ENCODE measurements around the gene CAPS. TPM values are rescaled to one million over a fixed set of nuclear protein-coding genes. Genes with fewer than 3 reads are reported as not detected.
"Not testable (repeated sequence)": the region's sequence is repeated elsewhere in the genome, so short reads cannot be mapped to it uniquely, and the experiment has no call there.

CAPS gene
- total RNA-seq, 1 experiment from 2014 or later, result 0.73 TPM

DNA sequence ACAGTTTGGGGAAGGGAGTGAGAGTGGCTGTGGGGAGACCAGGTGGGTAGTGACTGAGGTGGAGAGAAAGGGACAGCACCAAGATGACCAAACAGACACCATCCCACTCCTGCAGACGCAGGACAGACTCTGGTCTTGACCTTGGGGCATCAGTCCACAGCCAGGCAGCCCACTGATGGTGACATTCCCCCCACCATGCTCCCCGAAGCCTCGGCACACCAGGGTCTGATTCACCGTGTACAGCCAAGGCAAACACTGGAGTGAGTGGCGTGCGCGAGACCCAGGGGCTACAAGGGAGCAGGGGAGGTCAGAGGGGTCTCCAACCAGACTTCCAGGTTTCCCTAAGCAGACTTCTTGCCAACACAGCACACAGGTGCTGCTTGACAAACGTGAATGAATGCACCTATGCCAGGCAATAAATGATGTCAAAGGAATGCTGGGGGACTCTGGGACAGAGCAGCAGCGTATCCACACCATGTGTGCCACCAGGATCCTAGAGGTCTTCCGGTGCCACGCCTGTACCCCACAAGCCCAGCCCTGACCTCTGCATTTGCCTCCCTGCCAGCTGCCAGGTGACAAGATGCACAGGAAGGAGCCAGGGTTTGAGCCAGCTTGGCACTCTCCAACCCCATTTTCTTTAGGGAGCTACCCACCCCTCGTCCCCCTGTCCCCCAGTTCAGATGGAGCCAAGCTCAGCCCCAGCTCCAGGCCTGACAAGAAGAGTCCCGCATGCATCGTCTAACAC lies 45.4 kb downstream of the CAPS start:
- Histone ChIP-seq H3K27ac (no peak overlapping the region), H3K9me3 (replicated peaks) (no peaks in the 10 kb centered on the region), H3K4me3 (no peak overlapping the region), H3K4me1 (peaks cover 27% of the 10 kb centered on the region), H3K36me3 (no peaks in the 10 kb centered on the region), H3K27me3 (no peaks in the 10 kb centered on the region)
- no peak for DNase-seq

- H3K36me3 ChIP-seq, result peaks cover 3% of the 10 kb centered on the region; the same call in 1 of the 2 replicates
- DNase-seq, result no peak
- H3K9me3 ChIP-seq (replicated peaks), result no peaks in the 10 kb centered on the region
- no peaks in the 10 kb centered on the region for H3K27me3 ChIP-seq
- H3K27ac ChIP-seq, result no peak overlapping the region
- peaks cover 21% of the 10 kb centered on the region for H3K4me1 ChIP-seq
- no peak overlapping the region for H3K4me3 ChIP-seq
Measured at GRCh38 chr19:5960005-5961001, 46.2 kb downstream of the CAPS start.

- Histone ChIP-seq H3K27ac (peak overlapping the region; percentile 16; the same call in 1 of the 2 replicates), H3K4me1 (peaks cover 15% of the 10 kb centered on the region)
- H3K4me3 ChIP-seq; DNase-seq; H3K9me3 ChIP-seq (replicated peaks); H3K36me3 ChIP-seq; H3K27me3 ChIP-seq: not testable (repeated sequence)
Measured at GRCh38 chr19:5961641-5961968, 47.6 kb downstream of the CAPS start.

GRCh38 chr19:5961969-5962945 lies 48.2 kb downstream of the CAPS start:
- Histone ChIP-seq H3K27ac (peak overlapping the region; percentile 16; the same call in 1 of the 2 replicates), H3K27me3 (no peaks in the 10 kb centered on the region), H3K4me1 (peaks cover 15% of the 10 kb centered on the region), H3K9me3 (replicated peaks) (no peaks in the 10 kb centered on the region), H3K4me3 (no peak overlapping the region), H3K36me3 (peaks cover 7% of the 10 kb centered on the region; the same call in 1 of the 2 replicates)
- DNase-seq, result peak; percentile 81 to 88

DNA sequence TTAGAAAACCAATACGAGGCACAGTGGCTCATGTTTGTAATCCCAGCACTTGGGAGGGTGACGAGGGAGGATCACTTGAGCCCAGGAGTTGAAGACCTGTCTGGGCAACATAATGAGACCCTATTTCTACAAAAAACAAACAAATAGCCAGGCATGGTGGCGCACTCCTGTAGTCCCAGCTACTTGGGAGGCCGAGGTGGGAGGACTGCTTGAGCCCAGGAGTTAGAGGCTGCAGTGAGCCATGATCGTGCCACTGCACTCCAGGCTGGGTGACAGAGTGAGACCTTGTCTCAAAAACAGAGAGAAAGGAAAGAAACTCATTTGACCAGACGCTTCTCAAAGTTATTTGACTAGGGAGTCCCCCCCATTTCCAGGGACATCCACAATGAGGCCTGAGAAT lies 49.2 kb downstream of the CAPS start:
- not testable (repeated sequence) for H3K9me3 ChIP-seq (replicated peaks); H3K27ac ChIP-seq; H3K4me3 ChIP-seq; DNase-seq; H3K27me3 ChIP-seq
- peaks cover 17% of the 10 kb centered on the region for H3K4me1 ChIP-seq
- H3K36me3 ChIP-seq, result peaks cover 15% of the 10 kb centered on the region; the same call in 1 of the 2 replicates

DNA sequence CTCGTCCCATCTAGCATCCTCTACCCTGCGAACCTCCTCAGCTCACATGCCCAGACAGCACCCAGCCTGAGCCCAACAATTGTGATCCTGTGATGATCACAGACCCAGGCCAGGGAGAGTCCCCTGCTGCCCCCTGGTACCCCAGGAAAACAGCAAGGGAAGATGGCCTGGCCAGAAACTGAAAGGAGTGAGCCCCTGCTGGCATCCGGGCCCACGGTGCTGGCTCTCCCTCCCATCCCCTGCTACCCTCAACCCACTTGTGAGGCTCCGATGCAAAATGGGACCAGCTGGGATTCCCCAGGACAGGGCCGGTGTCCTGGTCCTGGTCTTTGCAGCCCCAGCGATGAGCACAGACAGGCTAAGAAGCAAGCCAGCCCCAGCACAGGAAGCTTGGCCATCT lies 49.8 kb downstream of the CAPS start:
- no peak for DNase-seq
- Histone ChIP-seq H3K27ac (no peak overlapping the region), H3K4me3 (no peak overlapping the region), H3K4me1 (peaks cover 17% of the 10 kb centered on the region), H3K27me3 (no peaks in the 10 kb centered on the region), H3K9me3 (replicated peaks) (no peaks in the 10 kb centered on the region), H3K36me3 (peaks cover 16% of the 10 kb centered on the region; the same call in 1 of the 2 replicates)

- no peak for DNase-seq
- H3K4me3 ChIP-seq, result no peak overlapping the region
- no peak overlapping the region for H3K27ac ChIP-seq
- no peaks in the 10 kb centered on the region for H3K9me3 ChIP-seq (replicated peaks)
- peaks cover 16% of the 10 kb centered on the region; the same call in 1 of the 2 replicates for H3K36me3 ChIP-seq
- H3K4me1 ChIP-seq, result peaks cover 17% of the 10 kb centered on the region
- H3K27me3 ChIP-seq, result no peaks in the 10 kb centered on the region
Measured at GRCh38 chr19:5964816-5965565, 50.9 kb downstream of the CAPS start.

Other genes with a start within 250 kb of the CAPS start
- gene MICOS13, start 233.7 kb upstream of the CAPS start, total RNA-seq (2014; rRNA removed; shearing (Covaris generic)), result 33.0 and 45.6 TPM in 2 replicates
- 0.89 and 1.3 TPM in 2 replicates for gene HSD11B1L, start 233.2 kb upstream of the CAPS start, total RNA-seq (2014; rRNA removed; shearing (Covaris generic))
- 510 and 695 TPM in 2 replicates for gene RPL36, start 224.0 kb upstream of the CAPS start, total RNA-seq (2014; rRNA removed; shearing (Covaris generic))
- gene LONP1, start 194.1 kb upstream of the CAPS start, total RNA-seq (2014; rRNA removed; shearing (Covaris generic)), result 53.5 and 54.0 TPM in 2 replicates
- not detected in 2 replicates for gene CATSPERD, start 193.6 kb upstream of the CAPS start, total RNA-seq (2014; rRNA removed; shearing (Covaris generic))
- 1.7 and 2.1 TPM in 2 replicates for gene PRR22, start 129.5 kb upstream of the CAPS start, total RNA-seq (2014; rRNA removed; shearing (Covaris generic))
- gene DUS3L, start 123.1 kb upstream of the CAPS start, total RNA-seq (2014; rRNA removed; shearing (Covaris generic)), result 28.2 and 29.1 TPM in 2 replicates
- 21.5 and 23.6 TPM in 2 replicates for gene NRTN, start 109.2 kb upstream of the CAPS start, total RNA-seq (2014; rRNA removed; shearing (Covaris generic))
- gene FUT6, start 74.6 kb upstream of the CAPS start, total RNA-seq (2014; rRNA removed; shearing (Covaris generic)), result 2.0 TPM in 2 replicates
- 21.9 and 23.9 TPM in 2 replicates for gene FUT3, start 62.8 kb upstream of the CAPS start, total RNA-seq (2014; rRNA removed; shearing (Covaris generic))
- 0.61 and 0.94 TPM in 2 replicates for gene FUT5, start 43.7 kb upstream of the CAPS start, total RNA-seq (2014; rRNA removed; shearing (Covaris generic))
- 245 and 307 TPM in 2 replicates for gene NDUFA11, start 10.5 kb upstream of the CAPS start, total RNA-seq (2014; rRNA removed; shearing (Covaris generic))
- gene VMAC, start 9.4 kb upstream of the CAPS start, total RNA-seq (2014; rRNA removed; shearing (Covaris generic)), result 0.94 and 1.3 TPM in 2 replicates
- 74.8 and 76.5 TPM in 2 replicates for gene RANBP3, start 63.9 kb downstream of the CAPS start, total RNA-seq (2014; rRNA removed; shearing (Covaris generic))
- 5.7 and 6.0 TPM in 2 replicates for gene RFX2, start 196.2 kb downstream of the CAPS start, total RNA-seq (2014; rRNA removed; shearing (Covaris generic))
- not detected in 2 replicates for gene ACSBG2, start 221.4 kb downstream of the CAPS start, total RNA-seq (2014; rRNA removed; shearing (Covaris generic))